HG02840 (cell line): ENCODE results near the gene GLDN.

Experiments
- ATAC-seq: cut with Tn5 transposase; IDR thresholded peaks from one replicate; pipeline ENCODE4 v1.9.1; 2021; ENCODE audit warnings: mild to moderate bottlenecking, moderate library complexity, moderate number of reproducible peaks; ENCODE audit not compliant: unreplicated experiment, low FRiP score

Gene GLDN

GRCh38 chr15:51321316-51321715 lies 20.1 kb upstream of the GLDN start:
- ATAC-seq = no peak

- ATAC-seq = no peak
These were observed 18.7 kb upstream of the GLDN start for GRCh38 chr15:51322621-51323296.

- no peak for ATAC-seq
These were observed 17.7 kb upstream of the GLDN start for GRCh38 chr15:51323749-51324148.

GRCh38 chr15:51325167-51325566 lies 16.3 kb upstream of the GLDN start:
- no peak for ATAC-seq

DNA sequence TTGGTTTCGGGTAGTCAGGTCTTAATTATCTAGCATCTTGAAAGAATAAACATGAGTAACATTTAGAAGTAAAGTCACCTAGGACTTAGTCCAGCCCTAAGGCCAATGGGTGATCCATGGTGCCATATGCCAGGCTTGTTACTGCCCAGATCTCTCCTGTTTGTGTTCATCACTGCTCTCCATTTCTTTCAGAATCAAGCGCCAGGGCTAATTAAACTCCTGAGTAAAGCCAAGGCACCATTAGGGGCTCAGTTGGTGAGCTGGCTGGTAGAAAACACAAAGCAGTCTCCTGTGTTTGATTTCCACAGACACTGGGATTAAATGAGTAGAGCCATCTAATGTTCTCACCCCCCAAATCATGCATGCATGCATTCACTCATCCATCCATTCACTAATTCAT lies 14.4 kb upstream of the GLDN start:
- ATAC-seq = no peak

DNA sequence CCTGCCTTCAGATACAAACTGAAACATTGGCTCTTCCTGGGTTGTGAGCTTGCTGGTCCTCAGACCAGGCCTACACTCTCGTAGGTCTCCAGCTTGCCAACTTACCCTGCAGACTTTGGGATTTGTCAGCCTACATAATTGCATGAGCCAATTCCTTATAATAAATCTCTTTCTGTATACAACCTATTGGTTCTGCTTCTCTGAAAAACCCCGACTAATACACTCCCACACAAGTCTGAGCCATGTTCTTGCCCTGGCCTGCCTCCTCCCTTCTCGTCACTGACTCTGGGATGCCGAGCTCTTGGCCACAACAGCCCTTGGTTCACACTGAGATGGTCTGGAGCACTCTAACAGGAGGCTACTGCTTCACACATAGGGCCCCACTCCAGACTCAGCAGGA lies 12.5 kb upstream of the GLDN start:
- no peak for ATAC-seq

DNA sequence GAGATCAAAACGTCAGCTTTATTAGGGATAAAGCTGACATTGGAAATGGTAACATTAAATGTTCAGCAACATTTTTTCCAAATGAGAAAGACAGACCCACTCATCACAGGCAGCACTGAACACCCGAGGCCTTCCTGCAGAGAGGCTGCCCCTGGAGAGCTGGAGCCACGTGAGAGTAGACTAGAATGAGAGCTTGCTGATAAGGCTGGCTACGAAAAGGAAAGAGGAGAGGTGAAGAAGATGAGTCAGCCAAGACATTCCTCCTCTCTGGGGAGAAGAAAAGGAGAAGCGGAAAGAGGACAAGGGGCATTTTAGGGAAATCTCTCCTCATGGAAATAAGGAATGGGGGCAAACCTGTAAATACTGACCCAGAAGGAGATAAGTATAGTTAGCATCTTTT lies 10.3 kb upstream of the GLDN start:
- ATAC-seq = no peak

- no peak for ATAC-seq
These were observed 9.0 kb upstream of the GLDN start for GRCh38 chr15:51332206-51333147.

GRCh38 chr15:51333571-51333970 lies 7.9 kb upstream of the GLDN start:
- no peak for ATAC-seq

DNA sequence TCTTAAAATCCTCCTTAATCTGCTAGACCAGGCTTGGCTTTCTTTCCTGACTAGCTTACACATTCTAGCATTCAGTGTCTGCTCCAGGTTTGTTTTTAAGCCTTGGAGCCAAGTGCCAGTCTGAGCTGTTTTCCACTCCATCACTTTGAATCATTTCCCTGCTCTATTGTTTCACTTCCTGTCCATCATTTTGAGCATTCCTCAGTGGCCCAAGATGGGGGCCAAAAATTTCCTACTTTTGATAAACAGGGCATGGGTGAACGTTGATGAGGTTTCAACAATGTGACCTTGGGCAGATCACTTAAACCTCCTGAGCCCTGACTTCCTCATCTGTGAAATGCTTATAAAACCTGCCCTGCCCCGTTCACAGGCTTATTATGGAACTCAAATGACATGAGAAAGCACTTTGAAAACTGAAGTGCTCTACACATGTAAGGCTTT lies 7.4 kb upstream of the GLDN start:
- ATAC-seq = no peak

- ATAC-seq = no peak
These were observed 6.4 kb upstream of the GLDN start for GRCh38 chr15:51335087-51335486.

DNA sequence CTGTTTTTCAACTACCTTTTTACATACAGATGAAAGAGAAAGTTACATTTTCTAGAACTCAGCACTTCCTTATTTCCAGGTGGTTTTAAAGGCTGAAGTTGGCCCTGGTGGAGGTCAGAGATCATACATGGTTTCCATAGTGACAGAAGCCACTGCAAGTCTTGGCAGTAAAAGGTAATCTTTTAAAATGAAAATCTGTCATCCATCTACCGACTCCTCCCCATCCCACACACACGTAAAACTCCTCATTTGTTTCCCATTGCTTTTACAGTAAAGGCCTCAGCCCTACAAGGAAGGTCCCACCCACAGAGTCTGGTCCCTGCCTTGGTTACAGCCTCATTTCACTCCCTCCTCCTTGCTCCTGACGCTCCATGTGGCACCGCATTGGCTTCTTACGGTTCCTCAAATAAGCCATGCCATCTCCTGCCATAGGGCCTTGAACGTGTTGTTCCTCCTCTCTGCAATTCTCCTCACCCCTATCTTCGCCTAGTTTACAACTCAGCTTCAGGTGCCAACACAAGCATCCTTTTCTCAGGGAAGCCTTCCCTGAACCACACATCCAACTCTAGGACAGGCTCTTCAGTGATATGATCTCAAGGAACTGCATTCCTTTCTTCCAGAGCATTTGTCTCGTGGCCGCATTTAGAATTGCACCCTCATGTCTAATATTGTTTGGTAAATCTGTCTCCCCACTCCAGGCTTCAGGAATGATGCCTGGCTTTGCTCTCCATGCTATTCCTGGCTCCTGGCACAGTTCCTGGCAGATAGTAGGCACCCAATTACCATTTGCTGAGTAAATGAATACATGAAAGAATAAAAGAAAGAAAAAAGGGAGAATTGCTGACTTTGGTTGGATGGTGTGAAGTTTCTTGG lies 5.7 kb upstream of the GLDN start:
- ATAC-seq = no peak

- no peak for ATAC-seq
These were observed 3.0 kb upstream of the GLDN start, which contains the start of gene CYP19A1 for GRCh38 chr15:51338496-51338895. Gene CYP19A1, minus strand, starts transcription at chr15:51338596. Its CDS starts 95,684 bp downstream, at chr15:51242912.

DNA sequence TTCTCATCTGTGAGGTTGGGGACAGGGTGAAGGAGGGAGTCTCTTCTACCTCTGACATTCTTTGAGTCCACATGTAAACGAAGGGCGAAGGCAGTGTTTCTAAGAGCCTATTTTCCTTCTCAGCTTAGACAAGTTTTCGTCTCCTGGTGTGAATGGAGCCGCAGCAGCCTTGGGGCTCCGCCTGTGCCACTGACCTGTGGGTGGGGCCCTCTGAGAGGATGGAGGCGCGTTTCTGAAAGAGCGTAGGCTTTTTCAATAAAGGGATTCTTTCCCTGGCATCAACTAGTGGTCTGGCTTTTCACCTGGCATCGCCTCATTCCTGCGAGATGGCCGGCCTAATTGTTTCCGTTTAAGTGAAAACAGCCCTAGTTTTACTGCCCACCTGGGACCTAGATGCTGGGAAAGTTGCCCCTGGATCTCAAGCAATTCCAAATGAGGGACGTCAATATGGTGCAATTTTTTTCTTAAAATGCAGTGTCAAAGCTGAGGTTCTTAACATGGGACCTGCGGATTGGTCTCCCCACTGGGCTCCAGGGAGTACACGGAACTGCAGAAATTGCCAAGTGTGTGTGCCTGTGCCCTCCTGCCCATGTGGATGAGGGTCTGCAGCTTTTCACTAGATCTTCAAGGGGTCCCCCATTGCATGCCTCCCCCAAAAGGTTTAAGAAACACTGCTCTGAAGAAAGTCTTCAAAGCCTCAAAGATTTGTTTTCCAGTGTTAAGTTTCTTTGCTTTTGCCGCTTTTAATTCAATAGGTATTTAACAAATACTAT lies 958 bp downstream of the GLDN start:
- no peak for ATAC-seq

DNA sequence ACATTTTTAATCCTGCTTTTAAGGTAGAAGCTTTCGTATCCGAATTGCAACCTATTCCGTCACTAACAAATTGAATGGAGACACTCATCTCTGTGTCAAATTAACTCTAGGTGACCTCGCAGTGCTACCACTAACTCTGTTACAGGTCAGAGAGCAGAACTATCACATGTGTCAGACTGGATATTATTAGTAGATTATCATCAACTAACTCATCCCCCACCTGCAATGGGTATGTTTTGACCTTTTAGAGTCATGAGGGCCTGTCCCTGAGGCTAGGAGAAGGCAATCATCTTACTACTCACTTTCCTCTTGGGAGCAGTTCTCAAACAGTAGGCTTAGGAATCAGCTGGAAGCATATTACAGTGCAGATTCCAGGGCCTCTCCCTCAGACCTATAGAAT lies 2.0 kb downstream of the GLDN start:
- ATAC-seq = no peak

DNA sequence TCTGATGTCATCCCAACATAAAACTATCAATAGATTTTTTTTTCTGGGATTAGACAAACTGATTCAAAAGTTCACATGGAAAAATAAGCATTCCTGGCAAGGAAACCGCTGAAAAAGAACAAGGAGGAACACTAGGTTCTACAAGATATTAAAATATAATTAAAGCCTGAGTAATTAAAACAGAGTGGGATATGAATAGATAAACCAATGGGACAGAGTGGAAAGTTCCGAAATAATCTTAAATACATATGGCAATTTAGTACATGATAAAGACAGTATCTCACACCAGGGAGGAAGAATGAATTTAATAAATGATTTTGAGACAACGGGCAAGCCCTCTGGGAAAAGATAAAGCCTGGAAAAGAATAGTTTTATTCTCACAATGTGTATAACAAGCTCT lies 4.7 kb downstream of the GLDN start:
- no peak for ATAC-seq

DNA sequence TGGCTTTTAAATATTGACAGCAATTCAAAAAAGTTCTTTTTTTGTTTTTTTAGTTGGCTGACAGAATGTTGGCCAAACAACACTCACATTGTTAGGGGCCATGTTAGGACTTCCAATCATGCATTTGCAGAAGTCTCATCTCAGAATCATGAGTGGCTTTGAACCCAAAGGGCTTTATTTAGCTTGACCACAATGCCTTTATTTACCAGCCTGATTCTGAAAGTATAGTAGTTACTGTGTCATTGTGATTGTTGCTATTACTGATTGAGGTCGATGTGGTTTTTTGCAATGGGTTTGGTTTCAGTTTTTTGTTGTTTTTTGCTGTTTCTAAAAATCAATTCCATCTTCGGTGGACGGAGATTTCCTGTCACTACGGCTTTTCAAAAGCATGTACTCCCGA lies 7.2 kb downstream of the GLDN start:
- ATAC-seq = no peak

- ATAC-seq = no peak
These were observed 7.8 kb downstream of the GLDN start for GRCh38 chr15:51349156-51349844.

- no peak for ATAC-seq
These were observed 9.3 kb downstream of the GLDN start for GRCh38 chr15:51350723-51351122.
